GM12878 (cell line): ENCODE measurements around the gene TPCN2. TPM values are rescaled to one million over a fixed set of nuclear protein-coding genes. Genes with fewer than 3 reads are reported as not detected.
A peak's percentile ranks its signal among the peaks of the same experiment; 100 is the strongest.
"Not testable (repeated sequence)": the region's sequence is repeated elsewhere in the genome, so short reads cannot be mapped to it uniquely, and the experiment has no call there.

Experiments
- ATAC-seq: fragments of 200-7000 bp; cut with Tn5 transposase; 3 replicates; pipeline ENCODE4 v1.9.1; 2020; ENCODE audit warnings: mild to moderate bottlenecking, moderate library complexity
- BruUV-seq: library from RNA; stranded (reverse); fragments of 400-500 nt; replicated peaks from 2 replicates; lab custom pipeline; 2021; lab: Mats Ljungman, UMichigan
- CTCF ChIA-PET: fragments of 300-600 bp; sonication (Branson Sonifier 250); formaldehyde crosslinking; extraction: SDS; loops from one replicate; lab custom pipeline; 2021; ENCODE audit warnings: inconsistent platforms; lab: Yijun Ruan, JAX
- POLR2A ChIA-PET: fragments of 350-600 bp; formaldehyde crosslinking; extraction: SDS; loops from one replicate; lab custom pipeline; 2021; ENCODE audit warnings: inconsistent platforms; lab: Charles Lee
- RAD21 ChIA-PET: fragments of 300-600 bp; sonication (Branson Sonifier 250); formaldehyde crosslinking; loops from one replicate; lab custom pipeline; 2023; ENCODE audit warnings: antibody characterized with exemption; ENCODE audit not compliant: unreplicated experiment; lab: Charles Lee
- SMC1A ChIA-PET: fragments of 300-600 bp; sonication (Branson Sonifier 250); formaldehyde crosslinking; loops from one replicate; lab custom pipeline; 2023; ENCODE audit not compliant: unreplicated experiment, uncharacterized antibody; lab: Charles Lee
- DNase-seq: peaks from one replicate; pipeline ENCODE4 v3.0.0-alpha.2; 2011; ENCODE audit warnings: low read depth, low spot score
- FAIRE-seq: peaks from 3 replicates; lab custom pipeline; 2011; peaks lifted over from hg19 to GRCh38; lab: Jason Lieb, UNC
- H2AFZ ChIP-seq: 2 replicates; pipeline ENCODE4 v1.6.0; 2011; ENCODE audit warnings: low read depth, low read length, control low read depth; ENCODE audit not compliant: control insufficient read depth
- H3K27ac ChIP-seq: 2 replicates; pipeline ENCODE4 v1.5.1; 2011; ENCODE audit warnings: control low read depth; ENCODE audit not compliant: control insufficient read depth, insufficient read depth
- H3K27me3 ChIP-seq, 2 experiments: replicated peaks in 1 of 2; 2 replicates each; pipeline versions ENCODE4 v1.6.0 to v1.6.1; 2011; ENCODE audit warnings: low read length in 1 of 2; ENCODE audit not compliant: control insufficient read depth in 2 of 2, insufficient read depth in 2 of 2
- H3K36me3 ChIP-seq, 2 experiments: 2 replicates each; pipeline ENCODE4 v1.5.1; 2011; ENCODE audit warnings: low read length in 1 of 2; ENCODE audit not compliant: control insufficient read depth in 2 of 2, insufficient read depth in 2 of 2
- H3K4me1 ChIP-seq: 2 replicates; pipeline ENCODE4 v1.6.1; 2011; ENCODE audit warnings: mild to moderate bottlenecking, low read length, moderate library complexity, mixed read lengths; ENCODE audit not compliant: control insufficient read depth, insufficient read depth
- H3K4me2 ChIP-seq: 2 replicates; pipeline ENCODE4 v1.6.0; 2011; ENCODE audit warnings: control low read depth; ENCODE audit not compliant: control insufficient read depth, insufficient read depth
- H3K4me3 ChIP-seq: fragments of 200-600 bp; sonication (generic); 2 replicates; pipeline ENCODE4 v1.5.1; 2016
- H3K79me2 ChIP-seq: 2 replicates; pipeline ENCODE4 v1.6.0; 2011; ENCODE audit warnings: low read length; ENCODE audit not compliant: control insufficient read depth, insufficient read depth
- H3K9ac ChIP-seq: 2 replicates; pipeline ENCODE4 v1.8.0; 2011; ENCODE audit warnings: low read length, control low read depth, mixed read lengths; ENCODE audit not compliant: control insufficient read depth, insufficient read depth
- H3K9me3 ChIP-seq: replicated peaks from 3 replicates; pipeline ENCODE4 v1.5.1; 2011; ENCODE audit warnings: mild to moderate bottlenecking, low read length; ENCODE audit not compliant: control insufficient read depth, insufficient read depth
- H4K20me1 ChIP-seq: 2 replicates; pipeline ENCODE4 v1.6.0; 2011; ENCODE audit not compliant: control insufficient read depth, insufficient read depth
- BCL11A ChIP-seq: IDR thresholded peaks from 2 replicates; pipeline ENCODE4 v1.6.1; 2011; ENCODE audit warnings: low read depth, low read length
- BCL3 ChIP-seq: IDR thresholded peaks from 2 replicates; pipeline ENCODE4 v1.6.1; 2011; ENCODE audit warnings: borderline replicate concordance, low read depth, mild to moderate bottlenecking, moderate library complexity, low read length; ENCODE audit not compliant: insufficient read depth, poor library complexity, severe bottlenecking
- CBX5 ChIP-seq: sonication (generic); IDR thresholded peaks from 2 replicates; pipeline ENCODE4 v1.6.1; 2016; ENCODE audit warnings: low read depth, moderate library complexity, mild to moderate bottlenecking, inconsistent platforms
- CREM ChIP-seq: IDR thresholded peaks from 2 replicates; pipeline ENCODE4 v1.6.1; 2014; ENCODE audit warnings: antibody characterized with exemption, low read depth
- EED ChIP-seq: sonication (generic); IDR thresholded peaks from 2 replicates; pipeline ENCODE4 v1.6.1; 2016; ENCODE audit warnings: antibody characterized with exemption, low read depth
- ETV6 ChIP-seq, 2 experiments: fragments of 450-650 bp in 1 of 2; IDR thresholded peaks in 1 of 2; conservative IDR thresholded peaks in 1 of 2; 2 replicates each; pipeline ENCODE4 v1.6.1; 2014; ENCODE audit warnings: antibody characterized with exemption in 1 of 2, borderline replicate concordance in 1 of 2, low read depth in 1 of 2, mild to moderate bottlenecking in 1 of 2, moderate library complexity in 1 of 2
- IKZF1 ChIP-seq: fragments of 450-650 bp; conservative IDR thresholded peaks from 2 replicates; pipeline ENCODE4 v1.6.1; 2017; ENCODE audit warnings: antibody characterized with exemption, mild to moderate bottlenecking
- IKZF2 ChIP-seq, 2 experiments: fragments of 450-650 bp; IDR thresholded peaks; 2 replicates each; pipeline ENCODE4 v1.6.1; 2017; ENCODE audit warnings: mild to moderate bottlenecking in 2 of 2, moderate library complexity in 2 of 2
- IRF4 ChIP-seq: IDR thresholded peaks from 2 replicates; pipeline ENCODE4 v1.6.1; 2011; ENCODE audit warnings: low read depth, low read length
- JUNB ChIP-seq: IDR thresholded peaks from 2 replicates; pipeline ENCODE4 v1.6.1; 2016; ENCODE audit warnings: antibody characterized with exemption, mild to moderate bottlenecking
- MTA2 ChIP-seq: fragments of 450-650 bp; IDR thresholded peaks from 2 replicates; pipeline ENCODE4 v1.6.1; 2016; ENCODE audit warnings: low read depth, mild to moderate bottlenecking, moderate library complexity
- NFIC ChIP-seq: IDR thresholded peaks from 2 replicates; pipeline ENCODE4 v1.6.1; 2012; ENCODE audit warnings: low read depth, mild to moderate bottlenecking, inconsistent platforms, low read length, moderate library complexity
- PAX5 ChIP-seq: IDR thresholded peaks from 2 replicates; pipeline ENCODE4 v1.6.1; 2011; ENCODE audit warnings: low read depth, low read length, borderline replicate concordance
- RUNX3 ChIP-seq: IDR thresholded peaks from 2 replicates; pipeline ENCODE4 v1.6.1; 2012; ENCODE audit warnings: low read length, inconsistent platforms
- SKIL ChIP-seq: fragments of 450-650 bp; IDR thresholded peaks from 2 replicates; pipeline ENCODE4 v1.6.1; 2017; ENCODE audit warnings: mild to moderate bottlenecking, low read depth, inconsistent platforms; ENCODE audit not compliant: poor library complexity, severe bottlenecking
- SPI1 ChIP-seq: IDR thresholded peaks from 2 replicates; pipeline ENCODE4 v1.6.1; 2011; ENCODE audit warnings: low read depth, mild to moderate bottlenecking, low read length, moderate library complexity, borderline replicate concordance; ENCODE audit not compliant: insufficient read depth
- YY1 ChIP-seq: IDR thresholded peaks from 2 replicates; pipeline ENCODE4 v1.6.1; 2011; ENCODE audit warnings: low read depth, mild to moderate bottlenecking, low read length
- ZBED1 ChIP-seq: IDR thresholded peaks from 2 replicates; pipeline ENCODE4 v1.6.1; 2016; ENCODE audit warnings: borderline replicate concordance
- ZNF217 ChIP-seq: fragments of 450-650 bp; IDR thresholded peaks from 2 replicates; pipeline ENCODE4 v1.6.1; 2017; ENCODE audit warnings: antibody characterized with exemption, mild to moderate bottlenecking
- WGBS: methylation state at CpG from one replicate; pipeline ENCODE4 v1.1.6; 2016; ENCODE audit warnings: low lambda C conversion rate; ENCODE audit not compliant: insufficient replicate concordance, insufficient coverage; ENCODE audit errors: missing lambda C conversion rate; 5-methylcytosine and 5-hydroxymethylcytosine counted together
- in situ Hi-C: fragments of 300-500 bp; cut with MboI; formaldehyde crosslinking; loops from 9 replicates; pipeline ENCODE4 v1.14.3; 2018; ENCODE audit warnings: mixed read lengths
- intact Hi-C: fragments of 100-400 bp; cut with micrococcal nuclease; formaldehyde crosslinking; loops from one replicate; pipeline ENCODE4 v1.14.2; 2022; ENCODE audit not compliant: unreplicated experiment
- polyA plus RNA-seq, 11 experiments: library from polyadenylated mRNA; depleted of rRNA in 4 of 11; unstranded in 6 of 11; stranded (reverse) in 5 of 11; fragments of >200 nt; fragmentation: Nextera tagmentation in 4 of 11; fragmentation: Illumina TruSeq in 1 of 11; extraction: Ambion mirVana in 4 of 11; extraction: Trizol in 1 of 11; gene quantifications; 1 replicate in 1 of 11; 2 replicates in 10 of 11; pipeline versions ENCODE4 v1.2.1 to v1.2.3, GENCODE V29; 2011 to 2016; ENCODE audit warnings: inconsistent platforms in 2 of 11, missing spikeins in 2 of 11, low read depth in 1 of 11
- total RNA-seq, 4 experiments: library from RNA; depleted of rRNA in 3 of 4; stranded (reverse); fragments of >200 nt in 3 of 4; fragmentation: Illumina TruSeq in 1 of 4; extraction: Trizol in 1 of 4; gene quantifications; 2 replicates each; pipeline versions ENCODE4 v1.2.1 to v1.2.3, GENCODE V29; 2013 to 2021
- TF ChIP-seq, protein P1 (sequence below): IDR thresholded peaks from 2 replicates; pipeline ENCODE4 v1.6.1; 2012; ENCODE audit warnings: low read length, inconsistent platforms

The TPCN2 gene
- total and polyA plus RNA-seq, 10 of the 15 experiments (the other 5 are each of a cell fraction or from before 2014, with no cell fraction given): 1.7 to 18.4 (median 8.4) TPM

DNA sequence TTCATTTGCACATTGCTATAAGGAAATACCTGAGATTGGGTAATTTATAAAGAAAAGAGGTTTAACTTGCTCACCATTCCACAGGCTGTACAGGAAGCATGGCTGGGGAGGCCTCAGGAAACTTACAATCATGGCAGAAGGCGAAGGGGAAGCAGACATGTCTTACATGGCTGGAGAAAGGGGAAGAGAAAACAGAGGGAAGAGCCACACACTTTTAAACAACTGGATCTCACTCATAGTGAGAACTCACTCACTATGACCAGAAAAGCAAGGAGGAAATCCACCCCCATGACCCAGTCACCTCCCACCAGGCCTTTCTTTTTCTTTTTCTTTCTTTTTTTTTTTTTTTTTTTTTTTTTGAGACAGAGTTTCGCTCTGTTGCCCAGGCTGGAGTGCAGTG lies 85.5 kb downstream of the TPCN2 start:
- WGBS: 0% methylated on average over 1 of the region's 2 CpGs
- H4K20me1 ChIP-seq, H3K27ac ChIP-seq, H3K27me3 ChIP-seq, H2AFZ ChIP-seq, H3K36me3 ChIP-seq, H3K79me2 ChIP-seq, H3K4me3 ChIP-seq, in situ Hi-C loops, H3K4me2 ChIP-seq, intact Hi-C loops, BruUV-seq, H3K9ac ChIP-seq, FAIRE-seq, RAD21 ChIA-PET, SMC1A ChIA-PET: not testable (repeated sequence)
- POLR2A ChIA-PET: interaction anchor here (0.7 kb wide), 1 partner anchor 357 kb away, joined by 6 read pairs; no protein-coding TSS in a partner anchor
- CTCF ChIA-PET: interaction anchor here (1.3 kb wide), 1 partner anchor 142 kb away, joined by 3 read pairs; no protein-coding TSS in a partner anchor
- Histone ChIP-seq H3K9me3 (peaks cover 28% of the 10 kb centered on the region; the same call in 2 of the 3 replicates), H3K4me1 (peaks cover 14% of the 10 kb centered on the region)
- ATAC-seq: peak; percentile 79
- DNase-seq: peak; percentile 65
- TF ChIP-seq ZNF217 (0 out of 2 replicates have a peak, but pooled peaks have one; percentile 39), YY1 (peak; percentile 71; the same call in 1 of the 2 replicates), CREM (0 out of 2 replicates have a peak, but pooled peaks have one; percentile 15), SPI1 (peak; percentile 78), PAX5 (peak; percentile 78; the same call in 1 of the 2 replicates), ZBED1 (peak; percentile 51; the same call in 1 of the 2 replicates), SKIL (peak; percentile 58), MTA2 (peak; percentile 39; the same call in 1 of the 2 replicates), IRF4 (peak; percentile 77), CBX5 (peak; percentile 56), EED (peak; percentile 90), IKZF1 (peak; percentile 74), JUNB (peak; percentile 70), BCL11A (peak; percentile 43; the same call in 1 of the 2 replicates), BCL3 (peak; percentile 38), RUNX3 (peak; percentile 55), NFIC (peak; percentile 72; the same call in 1 of the 2 replicates), IKZF2 (IDR thresholded peaks at IDR 0.05) (peak; percentile 89 to 92), ETV6 (conservative IDR thresholded peaks at IDR 0.05 in 1 of 2, IDR thresholded peaks at IDR 0.05 in 1 of 2; ENCODE audit: borderline replicate concordance in 1 of 2, low read depth in 1 of 2) (peak in 1 of 2 experiments; percentile 50; a peak in 1 of 4 replicates)
- TF ChIP-seq, protein P1, sequence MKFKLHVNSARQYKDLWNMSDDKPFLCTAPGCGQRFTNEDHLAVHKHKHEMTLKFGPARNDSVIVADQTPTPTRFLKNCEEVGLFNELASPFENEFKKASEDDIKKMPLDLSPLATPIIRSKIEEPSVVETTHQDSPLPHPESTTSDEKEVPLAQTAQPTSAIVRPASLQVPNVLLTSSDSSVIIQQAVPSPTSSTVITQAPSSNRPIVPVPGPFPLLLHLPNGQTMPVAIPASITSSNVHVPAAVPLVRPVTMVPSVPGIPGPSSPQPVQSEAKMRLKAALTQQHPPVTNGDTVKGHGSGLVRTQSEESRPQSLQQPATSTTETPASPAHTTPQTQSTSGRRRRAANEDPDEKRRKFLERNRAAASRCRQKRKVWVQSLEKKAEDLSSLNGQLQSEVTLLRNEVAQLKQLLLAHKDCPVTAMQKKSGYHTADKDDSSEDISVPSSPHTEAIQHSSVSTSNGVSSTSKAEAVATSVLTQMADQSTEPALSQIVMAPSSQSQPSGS: peak; percentile 60; the same call in 1 of the 2 replicates
